AG09319 (cell line): ENCODE results near the gene ASF1B.

Source experiments
- DNase-seq: peaks from one replicate; pipeline ENCODE4 v3.0.0-alpha.2; 2010; ENCODE audit warnings: low read depth; ENCODE audit errors: extremely low read depth
- TF ChIP-seq, protein P1 (sequence below): IDR thresholded peaks from 2 replicates; pipeline ENCODE4 v1.5.1; 2011; ENCODE audit warnings: low read depth, mild to moderate bottlenecking, inconsistent platforms, low read length, moderate library complexity

The ASF1B gene

DNA sequence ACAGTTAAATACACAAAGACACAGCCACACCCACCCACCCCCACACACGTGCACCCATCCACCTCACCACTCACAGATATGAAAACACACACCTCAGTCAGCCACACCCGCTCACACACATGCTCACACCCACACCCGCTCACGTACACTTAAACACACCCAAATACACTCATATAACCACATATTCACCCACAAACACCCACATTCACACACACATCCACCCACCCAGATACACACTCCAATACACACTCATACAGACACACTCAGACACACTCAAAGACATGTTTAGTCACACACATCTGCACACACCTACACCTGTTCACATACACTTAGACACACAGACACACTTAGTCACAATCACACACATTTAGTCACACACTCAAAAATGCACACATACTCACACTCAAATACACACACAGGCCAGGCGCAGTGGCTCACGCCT lies 39.0 kb upstream of the ASF1B start:
- TF ChIP-seq, protein P1, sequence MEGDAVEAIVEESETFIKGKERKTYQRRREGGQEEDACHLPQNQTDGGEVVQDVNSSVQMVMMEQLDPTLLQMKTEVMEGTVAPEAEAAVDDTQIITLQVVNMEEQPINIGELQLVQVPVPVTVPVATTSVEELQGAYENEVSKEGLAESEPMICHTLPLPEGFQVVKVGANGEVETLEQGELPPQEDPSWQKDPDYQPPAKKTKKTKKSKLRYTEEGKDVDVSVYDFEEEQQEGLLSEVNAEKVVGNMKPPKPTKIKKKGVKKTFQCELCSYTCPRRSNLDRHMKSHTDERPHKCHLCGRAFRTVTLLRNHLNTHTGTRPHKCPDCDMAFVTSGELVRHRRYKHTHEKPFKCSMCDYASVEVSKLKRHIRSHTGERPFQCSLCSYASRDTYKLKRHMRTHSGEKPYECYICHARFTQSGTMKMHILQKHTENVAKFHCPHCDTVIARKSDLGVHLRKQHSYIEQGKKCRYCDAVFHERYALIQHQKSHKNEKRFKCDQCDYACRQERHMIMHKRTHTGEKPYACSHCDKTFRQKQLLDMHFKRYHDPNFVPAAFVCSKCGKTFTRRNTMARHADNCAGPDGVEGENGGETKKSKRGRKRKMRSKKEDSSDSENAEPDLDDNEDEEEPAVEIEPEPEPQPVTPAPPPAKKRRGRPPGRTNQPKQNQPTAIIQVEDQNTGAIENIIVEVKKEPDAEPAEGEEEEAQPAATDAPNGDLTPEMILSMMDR = no peak
- no peak for DNase-seq

DNA sequence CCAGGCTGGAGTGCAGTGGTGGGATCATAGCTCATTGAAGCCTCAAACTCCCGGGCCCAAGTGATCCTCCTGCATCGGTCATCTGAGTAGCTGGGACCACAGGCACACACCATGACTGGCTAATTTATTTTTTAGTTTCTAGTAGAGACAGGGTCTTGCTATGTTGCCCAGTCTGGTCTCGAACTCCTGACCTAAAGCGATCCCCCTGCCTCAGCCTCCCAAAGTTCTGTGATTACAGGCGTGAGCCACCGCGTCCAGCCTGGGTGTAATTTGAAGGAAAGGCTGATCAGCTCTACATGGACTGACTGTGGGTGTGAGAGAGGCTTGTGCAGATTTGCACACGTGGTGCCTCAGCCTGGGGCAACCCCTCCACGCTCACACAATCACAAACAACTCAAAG lies 38.5 kb upstream of the ASF1B start:
- no peak for DNase-seq
- TF ChIP-seq, protein P1 = no peak

DNA sequence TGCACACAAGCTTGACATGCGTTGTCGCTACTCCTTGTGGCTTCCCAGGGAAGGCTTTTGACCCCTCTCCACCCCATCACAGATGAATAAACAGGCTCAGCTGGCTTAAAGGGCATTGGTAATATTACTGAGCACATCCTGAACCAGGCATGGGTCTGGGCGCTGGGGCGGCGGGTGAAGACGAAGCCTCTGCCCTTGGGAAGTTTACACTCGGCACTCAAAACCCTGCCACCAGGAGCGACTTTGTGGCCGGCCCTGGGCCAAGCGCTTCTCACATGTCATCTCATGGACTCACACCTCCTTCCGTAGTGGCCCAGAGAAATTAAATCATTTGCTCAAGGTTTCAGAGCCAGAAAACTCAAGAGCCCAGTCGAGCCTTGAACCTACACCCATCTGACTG lies 32.6 kb upstream of the ASF1B start:
- TF ChIP-seq, protein P1 = no peak
- no peak for DNase-seq

DNA sequence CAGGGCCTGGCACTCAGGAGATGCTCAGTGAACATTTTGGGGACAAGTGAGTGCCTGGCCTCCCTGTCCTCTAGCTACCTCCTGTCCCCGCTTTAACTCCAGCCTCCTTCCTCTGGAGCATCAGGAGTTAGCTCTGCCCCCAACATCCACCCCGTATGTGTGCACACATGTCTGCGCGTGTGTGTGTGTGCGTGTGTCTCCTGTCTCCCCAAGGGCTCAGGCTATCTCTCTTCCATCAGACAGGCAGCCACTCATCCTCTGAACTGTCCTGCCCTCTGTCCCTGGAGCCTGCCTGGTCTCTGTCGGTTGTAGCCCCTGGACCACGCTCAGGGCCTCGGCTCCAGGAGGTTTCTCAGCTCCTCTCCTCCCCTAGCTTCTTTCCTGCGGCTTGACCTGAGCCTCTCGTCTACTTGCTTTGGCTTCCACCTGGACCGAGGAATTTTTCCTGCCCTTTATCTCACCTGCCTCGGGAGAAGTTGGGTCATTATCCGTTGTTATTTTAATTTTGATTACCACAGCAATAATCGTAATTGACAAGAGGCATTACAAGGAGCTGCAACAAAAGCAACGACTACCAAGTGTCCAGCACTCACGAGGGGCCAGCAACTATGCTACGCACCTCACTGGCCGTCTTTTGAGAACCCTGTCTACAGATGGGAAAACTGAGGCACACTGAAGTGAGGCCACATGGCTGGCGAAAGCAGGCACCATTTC lies 32.0 kb upstream of the ASF1B start:
- TF ChIP-seq, protein P1 = no peak
- DNase-seq = no peak

DNA sequence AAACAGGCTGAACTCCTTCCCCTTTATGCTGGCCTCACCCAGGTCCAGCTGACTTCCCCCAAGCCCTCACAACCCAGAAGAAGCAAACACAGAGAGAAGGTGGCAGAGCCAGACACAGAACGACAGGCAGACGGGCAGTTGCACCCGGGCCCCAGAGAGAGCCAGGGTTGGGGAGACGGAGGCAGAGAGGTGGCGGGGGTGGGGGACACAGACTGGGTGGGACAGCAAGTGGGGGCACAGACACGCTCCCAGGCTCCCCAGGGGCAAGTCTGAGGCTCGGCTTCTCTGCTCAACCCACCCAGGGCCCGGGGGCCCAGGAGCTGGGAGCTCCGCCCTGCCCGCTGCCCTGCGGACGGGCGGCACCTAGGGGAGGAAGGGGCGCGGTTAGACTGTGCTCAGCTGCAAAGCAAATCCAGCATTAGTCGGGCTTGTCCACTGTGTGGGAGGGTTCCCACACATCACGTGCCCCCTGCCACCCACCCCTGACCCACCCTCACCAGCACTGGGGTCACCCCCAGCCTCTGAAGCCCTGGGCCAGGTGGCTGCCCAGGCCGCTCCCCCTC lies 31.3 kb upstream of the ASF1B start:
- TF ChIP-seq, protein P1 = no peak
- no peak for DNase-seq

DNA sequence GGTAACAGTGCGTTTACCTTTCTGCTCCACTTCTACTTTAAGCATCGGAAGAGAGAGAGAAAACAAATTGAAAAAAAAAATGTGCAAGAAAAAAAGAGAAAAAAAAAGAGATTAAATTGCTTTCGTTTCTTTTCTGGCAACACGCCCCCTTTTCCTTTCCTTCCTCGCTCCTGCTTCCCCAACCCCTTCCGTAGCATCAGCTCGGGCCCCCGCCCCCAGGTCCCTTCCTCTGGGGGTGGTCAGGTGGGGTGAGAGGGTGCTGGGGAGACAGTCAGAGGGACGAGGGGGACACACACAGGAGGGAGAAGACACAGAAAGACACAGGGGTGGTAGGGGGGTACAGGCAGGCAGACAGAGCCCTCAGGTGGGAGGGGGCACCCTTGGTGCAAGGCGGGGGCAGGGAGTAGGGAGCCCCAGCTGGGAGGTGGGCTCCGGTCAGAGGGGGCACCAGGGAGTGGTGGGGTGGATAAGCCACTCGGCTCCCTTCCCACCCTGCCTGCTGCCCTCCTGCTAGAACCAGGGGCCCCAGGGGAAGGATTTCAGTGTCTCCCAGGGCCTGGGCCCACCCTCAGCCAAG lies 30.7 kb upstream of the ASF1B start:
- DNase-seq = no peak
- TF ChIP-seq, protein P1 = no peak
